Spleen (tissue), 11 donors: Measurements from ENCODE around the gene ERI3. TPM values are rescaled to one million over a fixed set of nuclear protein-coding genes. Genes with fewer than 3 reads are reported as not detected.
"Not testable (repeated sequence)": the region's sequence is repeated elsewhere in the genome, so short reads cannot be mapped to it uniquely, and the experiment has no call there.

Experiments
- DNase-seq: peaks from one replicate; pipeline ENCODE4 v3.0.0-alpha.2; 2020
- H3K27ac ChIP-seq, 8 donors: fragments of 200-600 bp; sonication (generic) in 7 of 8; 1 replicate in 4 of 8; 2 replicates in 4 of 8; pipeline versions ENCODE4 v1.5.0 to v1.8.0; 2016 to 2021; ENCODE audit warnings: inconsistent platforms in 4 of 8, mild to moderate bottlenecking in 4 of 8, moderate library complexity in 1 of 8
- H3K27me3 ChIP-seq, 7 donors: fragments of 200-600 bp; sonication (generic) in 6 of 7; replicated peaks in 1 of 7; 1 replicate in 4 of 7; 2 replicates in 3 of 7; pipeline versions ENCODE4 v1.5.0 to v1.8.0; 2016 to 2021; ENCODE audit warnings: inconsistent platforms in 3 of 7, mild to moderate bottlenecking in 1 of 7
- H3K36me3 ChIP-seq, 6 donors: fragments of 200-600 bp; sonication (generic) in 5 of 6; 1 replicate in 4 of 6; 2 replicates in 2 of 6; pipeline versions ENCODE4 v1.5.0 to v1.8.0; 2016 to 2021; ENCODE audit warnings: inconsistent platforms in 2 of 6
- H3K4me1 ChIP-seq, 6 donors: fragments of 200-600 bp; sonication (generic) in 5 of 6; 1 replicate in 3 of 6; 2 replicates in 3 of 6; pipeline versions ENCODE4 v1.5.0 to v1.8.0; 2016 to 2021; ENCODE audit warnings: inconsistent platforms in 3 of 6
- H3K4me3 ChIP-seq, 8 donors: fragments of 200-600 bp; sonication (generic) in 7 of 8; 1 replicate in 4 of 8; 2 replicates in 4 of 8; pipeline versions ENCODE4 v1.5.0 to v1.8.0; 2016 to 2021; ENCODE audit warnings: inconsistent platforms in 4 of 8, mild to moderate bottlenecking in 4 of 8, moderate library complexity in 2 of 8
- H3K9me3 ChIP-seq, 8 donors: fragments of 200-600 bp; sonication (generic) in 7 of 8; 1 replicate in 4 of 8; 2 replicates in 4 of 8; pipeline versions ENCODE4 v1.5.0 to v1.8.0; 2016 to 2021; ENCODE audit warnings: inconsistent platforms in 4 of 8
- CTCF ChIP-seq, 11 experiments: fragments of 200-600 bp in 7 of 11; fragments of 450-650 bp in 4 of 11; sonication (generic) in 4 of 11; IDR thresholded peaks in 8 of 11; conservative IDR thresholded peaks in 3 of 11; 1 replicate in 7 of 11; 2 replicates in 4 of 11; pipeline versions ENCODE4 v1.4.0 to v1.8.0; 2016 to 2021; ENCODE audit warnings: antibody characterized with exemption in 11 of 11, inconsistent platforms in 4 of 11, mild to moderate bottlenecking in 1 of 11
- POLR2A ChIP-seq, 3 donors: fragments of 450-650 bp; IDR thresholded peaks; one replicate each; pipeline ENCODE4 v1.5.1; 2017; ENCODE audit warnings: antibody characterized with exemption in 3 of 3, mild to moderate bottlenecking in 1 of 3
- POLR2AphosphoS5 ChIP-seq, 3 donors: sonication (generic); formaldehyde crosslinking; IDR thresholded peaks; one replicate each; pipeline ENCODE4 v1.5.1; 2017; ENCODE audit warnings: antibody characterized with exemption in 3 of 3
- WGBS, 5 donors: extraction: QIAGEN DNeasy Blood & Tissue Kit in 3 of 5; methylation state at CpG; one replicate each; pipeline versions ENCODE4 v1.1.5 to v1.1.7; 2013 to 2018; 5-methylcytosine and 5-hydroxymethylcytosine counted together
- intact Hi-C: fragments of 100-400 bp; cut with DNase I; formaldehyde crosslinking; loops from one replicate; pipeline ENCODE4 v1.15.0; 2023; ENCODE audit warnings: low total_unique reads
- polyA plus RNA-seq, 3 donors: library from polyadenylated mRNA; stranded (reverse); fragments of 200-250 nt; gene quantifications; one replicate each; pipeline ENCODE4 v1.2.1, GENCODE V29; 2013
- small RNA-seq, 4 donors: library from RNA; depleted of rRNA; stranded (forward); fragments of <200 nt; gene quantifications; one replicate each; pipeline ENCODE3, GENCODE V24; 2016
- total RNA-seq, 7 donors: library from RNA; depleted of rRNA in 3 of 7; stranded (reverse); fragments of >200 nt in 3 of 7; fragmentation: NEBNext Ultra II Directional in 4 of 7; extraction: Animal tissue kit (Norgen Biotek cat#: 25700) in 4 of 7; gene quantifications; one replicate each; pipeline versions ENCODE4 v1.1.0 to v1.2.1, GENCODE V29; 2016 to 2021
- donor health status: healthy with polysubstance abuse.
- donor health status: DM: no; HTN: no; CAD: no; lungs with moderate emphysema.
- donor health status: DM: no; HTN: no; CAD: no.
- donor health status: Bipolar disorder and iron deficiency.
- donor health status: healthy.
- donor health status: DM: no; HTN: no; CAD: no.
- donor health status: DM: yes; HTN: yes; CAD: no.

ERI3 gene
- total and polyA plus RNA-seq, 10 donors: 20.1 to 41.1 (median 27.3) TPM

- Histone ChIP-seq H3K4me1 (peaks cover 4 to 14% (median 8%) of the 10 kb centered on the region in 6 donors), H3K27me3 (no peaks in the 10 kb centered on the region), H3K36me3 (no peaks in the 10 kb centered on the region), H3K4me3 (no peak overlapping the region), H3K9me3 (no peaks in the 10 kb centered on the region), H3K27ac (no peak overlapping the region)
- DNase-seq: no peak
- intact Hi-C loops: no loop called here
- no peak for TF ChIP-seq POLR2AphosphoS5 (IDR thresholded peaks at IDR 0.05)
- no peak for TF ChIP-seq CTCF (IDR thresholded peaks at IDR 0.05 in 8 of 11, conservative IDR thresholded peaks at IDR 0.05 in 3 of 11)
- no peak for TF ChIP-seq POLR2A (IDR thresholded peaks at IDR 0.05)
Measured at GRCh38 chr1:44208226-44208625, 146.8 kb downstream of the ERI3 start.

GRCh38 chr1:44206545-44206944, 148.5 kb downstream of the ERI3 start:
- H3K9me3 ChIP-seq, H3K4me1 ChIP-seq, DNase-seq, H3K27me3 ChIP-seq, H3K4me3 ChIP-seq, intact Hi-C loops, H3K27ac ChIP-seq, H3K36me3 ChIP-seq: not testable (repeated sequence)
- WGBS, 5 donors: 71 to 91% (median 83%) methylated on average over 5 of the region's 5 CpGs

GRCh38 chr1:44200336-44200735, 154.7 kb downstream of the ERI3 start:
- WGBS, 5 donors: 84 to 96% (median 93%) methylated on average over 8 of the region's 8 CpGs
- DNase-seq: no peak
- Histone ChIP-seq H3K36me3 (no peaks in the 10 kb centered on the region), H3K9me3 (no peaks in the 10 kb centered on the region), H3K27me3 (no peaks in the 10 kb centered on the region), H3K4me3 (no peak overlapping the region), H3K4me1 (no peaks in the 10 kb centered on the region), H3K27ac (no peak overlapping the region)
- TF ChIP-seq CTCF (IDR thresholded peaks at IDR 0.05 in 8 of 11, conservative IDR thresholded peaks at IDR 0.05 in 3 of 11): no peak
- TF ChIP-seq POLR2A (IDR thresholded peaks at IDR 0.05): no peak
- no peak for TF ChIP-seq POLR2AphosphoS5 (IDR thresholded peaks at IDR 0.05)
- intact Hi-C loops: no loop called here

DNA sequence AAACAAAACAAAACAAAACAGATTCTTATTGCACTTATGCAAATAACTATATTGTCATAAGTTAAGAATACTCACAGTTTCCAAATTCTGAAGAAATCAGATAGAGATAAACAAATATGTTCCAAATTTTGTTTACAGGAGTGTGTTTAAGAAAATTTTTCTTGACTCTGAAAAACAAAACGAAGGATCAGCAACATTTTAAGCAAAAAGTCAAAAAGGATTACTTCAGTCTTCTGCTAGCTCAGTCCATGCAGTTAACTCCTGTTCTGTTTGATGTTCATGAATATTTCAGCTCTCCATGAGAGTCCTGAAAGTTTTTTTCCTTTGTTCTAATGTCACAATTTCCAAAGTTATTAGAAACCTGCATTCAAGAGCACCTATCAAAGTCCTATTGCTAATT, 180.4 kb downstream of the ERI3 start:
- Histone ChIP-seq H3K27ac (no peak overlapping the region), H3K36me3 (no peaks in the 10 kb centered on the region), H3K4me1 (no peaks in the 10 kb centered on the region), H3K4me3 (no peak overlapping the region), H3K27me3 (peaks cover 0 to 27% (median 0%) of the 10 kb centered on the region in 7 donors), H3K9me3 (peaks cover 0 to 30% (median 19%) of the 10 kb centered on the region in 8 donors)
- no peak for DNase-seq
- 65 to 83% (median 76%) methylated on average over 1 of the region's 1 CpG for WGBS, 5 donors
- intact Hi-C loops: no loop called here
- TF ChIP-seq CTCF (IDR thresholded peaks at IDR 0.05 in 8 of 11, conservative IDR thresholded peaks at IDR 0.05 in 3 of 11): no peak
- no peak for TF ChIP-seq POLR2AphosphoS5 (IDR thresholded peaks at IDR 0.05)
- no peak for TF ChIP-seq POLR2A (IDR thresholded peaks at IDR 0.05)

Small RNA genes lying within 50 kb of the gene (small RNA-seq; reads per million reads assigned to genes)
- gene AL035417.1 (0 reads per million in 4 donors), gene RNU6-369P (0 reads per million in 4 donors)

Other genes with a start within 250 kb of the ERI3 start
- gene KLF17, start 236.4 kb downstream of the ERI3 start, total RNA-seq: under 1 TPM in 1 of 7 donors, not detected in 6; 0.26 TPM
- gene KLF17, start 236.4 kb downstream of the ERI3 start, polyA plus RNA-seq: not detected
- gene KLF18, start 213.6 kb downstream of the ERI3 start, total RNA-seq: not detected
- gene KLF18, start 213.6 kb downstream of the ERI3 start, polyA plus RNA-seq: not detected
- 10 to 100 TPM; 37.8 to 57.2 (median 46.7) TPM for gene DMAP1, start 141.8 kb downstream of the ERI3 start, total RNA-seq
- gene DMAP1, start 141.8 kb downstream of the ERI3 start, polyA plus RNA-seq: 10 to 100 TPM; 39.7 to 84.6 (median 68.1) TPM
- 100 to 1,000 TPM in 2 of 7 donors, 10 to 100 TPM in 5; 65.8 to 126 (median 75.8) TPM for gene RNF220, start 50.0 kb upstream of the ERI3 start, total RNA-seq
- gene RNF220, start 50.0 kb upstream of the ERI3 start, polyA plus RNA-seq: 10 to 100 TPM; 59.0 to 99.3 (median 61.1) TPM